HFF-Myc (cell line): ENCODE measurements around the gene PTPN4.

ENCODE experiments used
- DNase-seq: peaks from one replicate; pipeline ENCODE4 v3.0.0-alpha.2; 2011; ENCODE audit warnings: low read depth; ENCODE audit errors: extremely low read depth
- H3K4me3 ChIP-seq: replicated peaks from 2 replicates; pipeline ENCODE4 v1.5.1; 2011; ENCODE audit warnings: low read depth, mild to moderate bottlenecking, control low read depth, low read length
- CTCF ChIP-seq: IDR thresholded peaks from 2 replicates; pipeline ENCODE4 v1.5.1; 2012; ENCODE audit warnings: mild to moderate bottlenecking, low read depth, low read length, control low read depth; ENCODE audit errors: missing control alignments

Gene PTPN4

DNA sequence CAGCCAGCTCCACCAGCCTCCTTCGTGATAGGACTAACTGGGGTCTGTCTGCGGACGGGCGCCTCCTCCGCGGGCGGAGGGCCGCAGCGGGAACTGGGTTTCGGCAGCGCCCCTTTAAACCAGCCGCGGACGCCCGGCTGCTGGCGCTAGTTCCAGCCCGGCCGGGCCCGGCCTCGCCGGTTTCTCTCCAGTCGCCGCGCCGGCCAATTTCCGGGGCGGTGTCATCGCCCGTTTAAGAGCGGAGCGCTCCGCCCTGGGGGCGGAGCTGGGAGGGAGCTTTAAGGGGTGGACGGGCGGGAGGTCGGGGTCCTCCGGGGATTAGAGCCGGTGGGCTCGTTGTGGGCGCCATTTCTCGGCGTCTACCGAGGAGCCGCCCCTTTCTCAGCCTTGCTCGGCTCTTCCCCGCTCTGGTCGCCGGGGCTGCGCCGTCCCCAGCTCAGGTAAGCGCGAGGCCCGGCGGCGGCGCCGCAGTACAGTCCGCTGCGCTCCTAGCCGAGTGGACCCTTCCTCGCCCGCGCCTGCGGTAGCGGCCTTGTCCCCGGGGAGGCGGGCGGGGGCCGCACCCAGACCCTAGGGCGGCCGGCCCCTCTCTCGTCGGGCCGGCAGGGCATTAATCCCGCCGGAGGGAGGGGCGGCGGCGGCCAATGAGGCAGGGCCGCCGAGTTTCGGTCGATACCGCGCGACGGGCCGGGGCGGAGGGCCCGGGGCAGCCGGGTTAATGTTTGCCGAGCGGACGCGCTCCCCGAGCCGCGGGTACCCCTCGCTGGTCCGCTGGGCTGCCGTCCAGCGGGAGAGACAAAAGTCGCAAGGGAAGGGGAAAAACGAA, 253.3 kb downstream of the PTPN4 start, which contains the start of gene EPB41L5:
EPB41L5 (plus strand) TSS at position 307 of the 826 bp plus-strand sequence. CDS start 6,008 bp downstream, outside the sequence.
- peak within 1 kb of the TSS; percentile 58 for H3K4me3 ChIP-seq
- peak; percentile 26 for DNase-seq
- TF ChIP-seq CTCF: no peak

DNA sequence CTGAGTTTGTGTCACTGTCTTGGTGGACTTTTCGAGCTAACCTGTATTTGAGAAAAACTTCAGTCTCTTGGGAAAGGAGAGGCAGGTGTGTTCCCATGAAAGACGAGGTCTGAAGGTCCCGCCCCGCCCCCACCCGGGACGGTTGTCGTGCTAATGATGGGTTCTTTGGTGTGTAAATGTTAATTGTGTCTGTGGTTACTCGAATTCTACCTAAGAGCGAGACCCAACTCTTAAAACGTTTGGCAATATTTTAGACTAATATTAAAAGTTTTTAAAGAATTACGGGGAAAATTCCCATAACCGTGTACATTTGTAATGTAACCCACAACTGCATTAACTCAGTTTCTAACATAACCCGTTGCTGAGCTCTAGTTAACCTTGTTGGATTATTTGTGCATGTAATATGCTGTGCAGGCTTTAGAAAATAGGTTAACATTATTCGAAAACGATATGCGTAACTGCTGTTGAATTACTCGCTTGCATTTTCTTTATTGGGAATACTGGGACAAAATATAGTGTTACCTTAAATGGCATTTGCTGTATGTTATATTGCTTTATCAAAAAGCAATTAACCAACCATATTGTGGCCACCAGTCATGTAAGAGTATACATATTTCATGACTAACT, 254.0 kb downstream of the PTPN4 start:
- H3K4me3 ChIP-seq: peak overlapping the region; percentile 58
- no peak for TF ChIP-seq CTCF
- no peak for DNase-seq

GRCh38 chr2:120014226-120014980, 254.7 kb downstream of the PTPN4 start:
- no peak for DNase-seq
- TF ChIP-seq CTCF: no peak
- no peak overlapping the region for H3K4me3 ChIP-seq

- DNase-seq: no peak
- no peak for TF ChIP-seq CTCF
- H3K4me3 ChIP-seq: no peak overlapping the region
These were observed 257.1 kb downstream of the PTPN4 start for GRCh38 chr2:120016800-120017199.

DNA sequence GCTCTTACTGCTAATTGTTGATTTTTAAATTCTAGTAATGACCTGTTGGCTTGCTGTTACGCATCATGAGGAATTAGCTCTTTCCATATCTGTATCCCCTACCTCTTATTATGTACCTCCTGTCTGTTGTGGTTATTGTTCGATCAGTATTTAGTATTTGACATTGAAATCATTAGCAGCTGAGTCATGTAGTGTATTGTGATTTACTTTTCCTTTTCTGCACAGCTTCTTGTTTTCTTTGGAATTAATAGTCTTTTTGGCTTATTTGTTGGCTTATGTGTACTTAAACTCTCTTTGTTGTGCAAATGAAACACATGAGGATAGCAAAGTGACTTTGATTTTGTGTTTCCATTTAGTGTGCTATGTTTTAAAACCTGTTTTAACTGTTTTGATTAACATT, 257.5 kb downstream of the PTPN4 start:
- H3K4me3 ChIP-seq: no peak overlapping the region
- no peak for TF ChIP-seq CTCF
- DNase-seq: no peak

DNA sequence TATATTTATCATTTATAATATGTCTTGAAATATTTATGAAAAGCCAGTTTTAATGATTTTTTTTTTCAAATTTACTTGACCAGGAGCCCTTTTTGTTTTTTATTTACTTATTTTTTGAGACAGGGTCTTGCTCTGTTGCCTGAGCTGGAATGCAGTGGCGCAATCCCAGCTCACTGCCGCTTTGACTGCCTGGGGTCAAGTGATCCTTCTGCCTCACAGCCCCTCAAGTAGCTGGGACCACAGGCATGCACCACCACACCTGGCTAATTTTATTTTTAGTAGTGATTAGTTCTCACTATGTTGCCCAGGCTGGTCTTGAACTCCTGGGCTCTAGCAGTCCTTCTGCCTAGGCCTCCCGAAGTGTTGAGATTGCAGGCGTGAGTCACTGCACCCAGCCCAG, 258.8 kb downstream of the PTPN4 start:
- no peak for DNase-seq

More for the DNA sequence above, 258.8 kb downstream of the PTPN4 start:
- TF ChIP-seq CTCF: no peak
- no peak overlapping the region for H3K4me3 ChIP-seq
